Testis (tissue), 2 donors: ENCODE measurements around the gene FAM117B.

Experiments
- CTCF ChIP-seq, 3 experiments: fragments of 450-650 bp in 2 of 3; fragments of 200-600 bp in 1 of 3; sonication (generic) in 1 of 3; IDR thresholded peaks; one replicate each; pipeline ENCODE4 v1.5.1; 2016 to 2019; ENCODE audit warnings: antibody characterized with exemption in 3 of 3, mild to moderate bottlenecking in 2 of 3, moderate library complexity in 1 of 3
- POLR2A ChIP-seq: fragments of 450-650 bp; IDR thresholded peaks from one replicate; pipeline ENCODE4 v1.6.1; 2017; ENCODE audit warnings: antibody characterized with exemption, mild to moderate bottlenecking, moderate library complexity

- TF ChIP-seq CTCF (IDR thresholded peaks at IDR 0.05) (no peak), POLR2A (no peak)
Measured at GRCh38 chr2:202638721-202639120, 4.0 kb downstream of the FAM117B start.
